GM19193 (cell line): ENCODE data around the gene TMEM203.

Experiments used
- POLR2A ChIP-seq: IDR thresholded peaks from 4 replicates; pipeline ENCODE4 v1.6.1; 2011; ENCODE audit not compliant: insufficient read depth, insufficient read length; ENCODE audit errors: extremely low read depth

TMEM203 gene

GRCh38 chr9:137200311-137201204, 4.9 kb downstream of the TMEM203 start, which contains the start of gene TPRN:
TSS of gene TPRN (minus strand) at chr9:137200741. CDS start at chr9:137200711, 30 bp downstream.
- TF ChIP-seq POLR2A, result peak; percentile 93

GRCh38 chr9:137199411-137200121, 5.9 kb downstream of the TMEM203 start:
- no peak for TF ChIP-seq POLR2A

GRCh38 chr9:137198902-137199283, 6.6 kb downstream of the TMEM203 start:
- no peak for TF ChIP-seq POLR2A

GRCh38 chr9:137198051-137198901, 7.2 kb downstream of the TMEM203 start:
- no peak for TF ChIP-seq POLR2A

GRCh38 chr9:137195525-137196220, 9.8 kb downstream of the TMEM203 start:
- no peak for TF ChIP-seq POLR2A

- TF ChIP-seq POLR2A, result no peak
These were observed 10.5 kb downstream of the TMEM203 start for GRCh38 chr9:137194909-137195308.

- no peak for TF ChIP-seq POLR2A
These were observed 11.1 kb downstream of the TMEM203 start for GRCh38 chr9:137194388-137194787.

- TF ChIP-seq POLR2A, result no peak
These were observed 11.7 kb downstream of the TMEM203 start for GRCh38 chr9:137193771-137194170.

- TF ChIP-seq POLR2A, result no peak
These were observed 12.6 kb downstream of the TMEM203 start for GRCh38 chr9:137192859-137193258.

GRCh38 chr9:137192448-137192780, 13.0 kb downstream of the TMEM203 start:
- TF ChIP-seq POLR2A, result no peak

GRCh38 chr9:137191691-137192447, 13.6 kb downstream of the TMEM203 start:
- TF ChIP-seq POLR2A, result no peak

GRCh38 chr9:137191245-137191644, 14.2 kb downstream of the TMEM203 start:
- no peak for TF ChIP-seq POLR2A

- no peak for TF ChIP-seq POLR2A
These were observed 15.1 kb downstream of the TMEM203 start for GRCh38 chr9:137190315-137190856.
